ENCODE results near the gene TBL1XR1.

DNA sequence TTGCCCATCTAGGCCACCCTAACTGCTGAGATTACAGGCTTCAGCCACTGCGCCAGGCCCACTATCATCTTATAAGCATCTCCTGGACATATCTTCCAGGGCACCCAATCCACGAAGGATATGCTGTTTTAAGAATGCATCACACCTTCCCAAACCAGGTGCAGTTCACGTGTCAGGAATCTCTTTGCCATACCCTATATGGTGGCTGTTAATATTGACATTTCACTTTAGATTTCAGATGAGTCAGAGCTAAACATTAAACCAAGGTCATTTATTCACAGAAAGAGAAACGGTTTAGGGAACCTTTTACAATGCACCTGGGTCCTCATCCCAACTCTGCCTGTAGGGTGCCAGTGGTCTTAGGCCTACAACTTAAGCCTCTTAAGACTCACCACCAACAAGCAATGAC, 85.7 kb downstream of the TBL1XR1 start:
- TF ChIP-seq POLR2AphosphoS5 (IDR thresholded peaks at IDR 0.05; ENCODE audit: insufficient read depth, low read depth, low read length) (no peak), EZH2 (IDR thresholded peaks at IDR 0.05; ENCODE audit: borderline replicate concordance, low read depth, low read length, severe bottlenecking) (no peak), POLR2A (IDR thresholded peaks at IDR 0.05; ENCODE audit: low read depth, low read length) (no peak), MYC (IDR thresholded peaks at IDR 0.05; ENCODE audit: low read depth, low read length) (no peak), GATA2 (IDR thresholded peaks at IDR 0.05; ENCODE audit: insufficient read depth, insufficient read length, low read depth, low read length) (no peak)
- TF ChIP-seq, protein P1, sequence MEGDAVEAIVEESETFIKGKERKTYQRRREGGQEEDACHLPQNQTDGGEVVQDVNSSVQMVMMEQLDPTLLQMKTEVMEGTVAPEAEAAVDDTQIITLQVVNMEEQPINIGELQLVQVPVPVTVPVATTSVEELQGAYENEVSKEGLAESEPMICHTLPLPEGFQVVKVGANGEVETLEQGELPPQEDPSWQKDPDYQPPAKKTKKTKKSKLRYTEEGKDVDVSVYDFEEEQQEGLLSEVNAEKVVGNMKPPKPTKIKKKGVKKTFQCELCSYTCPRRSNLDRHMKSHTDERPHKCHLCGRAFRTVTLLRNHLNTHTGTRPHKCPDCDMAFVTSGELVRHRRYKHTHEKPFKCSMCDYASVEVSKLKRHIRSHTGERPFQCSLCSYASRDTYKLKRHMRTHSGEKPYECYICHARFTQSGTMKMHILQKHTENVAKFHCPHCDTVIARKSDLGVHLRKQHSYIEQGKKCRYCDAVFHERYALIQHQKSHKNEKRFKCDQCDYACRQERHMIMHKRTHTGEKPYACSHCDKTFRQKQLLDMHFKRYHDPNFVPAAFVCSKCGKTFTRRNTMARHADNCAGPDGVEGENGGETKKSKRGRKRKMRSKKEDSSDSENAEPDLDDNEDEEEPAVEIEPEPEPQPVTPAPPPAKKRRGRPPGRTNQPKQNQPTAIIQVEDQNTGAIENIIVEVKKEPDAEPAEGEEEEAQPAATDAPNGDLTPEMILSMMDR (IDR thresholded peaks at IDR 0.05; ENCODE audit: extremely low read depth in 1 of 2, insufficient read depth in 1 of 2, low read depth in 1 of 2, low read length in 2 of 2) = no peak
- TF ChIP-seq, protein P2, sequence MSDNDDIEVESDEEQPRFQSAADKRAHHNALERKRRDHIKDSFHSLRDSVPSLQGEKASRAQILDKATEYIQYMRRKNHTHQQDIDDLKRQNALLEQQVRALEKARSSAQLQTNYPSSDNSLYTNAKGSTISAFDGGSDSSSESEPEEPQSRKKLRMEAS (IDR thresholded peaks at IDR 0.05; ENCODE audit: insufficient read depth, insufficient read length) = no peak

Measured in endothelial cell of umbilical vein (primary cell).